Activated naive CD4-positive, alpha-beta T cell treated with Interleukin-2 at 50 U/mL for 16 hours (primary cell): ENCODE results near the gene CORO6.

Source experiments
- DNase-seq: peaks from one replicate; pipeline ENCODE4 v3.0.0-alpha.2; 2020

The CORO6 gene

DNA sequence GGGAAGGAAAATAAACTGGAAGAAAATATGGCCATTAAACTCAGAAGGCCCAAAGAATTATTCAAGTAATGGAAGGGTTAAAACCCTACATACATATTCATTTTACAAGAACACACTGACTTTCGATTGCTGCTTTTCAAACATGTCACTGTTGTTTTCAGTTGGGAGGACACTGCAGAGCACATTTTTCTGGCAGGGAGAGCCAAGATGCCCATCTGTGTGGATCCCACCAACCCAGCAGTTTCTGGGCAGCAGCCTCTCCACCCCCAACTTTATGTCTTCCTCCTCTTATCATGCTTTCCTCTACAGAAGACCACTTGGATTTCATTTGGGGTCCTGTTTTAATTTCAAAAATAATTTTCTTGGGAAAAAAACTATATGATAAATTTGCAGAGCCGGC, 7.1 kb upstream of the CORO6 start:
- DNase-seq = no peak

GRCh38 chr17:29628644-29629043, 5.9 kb upstream of the CORO6 start:
- DNase-seq = no peak

DNA sequence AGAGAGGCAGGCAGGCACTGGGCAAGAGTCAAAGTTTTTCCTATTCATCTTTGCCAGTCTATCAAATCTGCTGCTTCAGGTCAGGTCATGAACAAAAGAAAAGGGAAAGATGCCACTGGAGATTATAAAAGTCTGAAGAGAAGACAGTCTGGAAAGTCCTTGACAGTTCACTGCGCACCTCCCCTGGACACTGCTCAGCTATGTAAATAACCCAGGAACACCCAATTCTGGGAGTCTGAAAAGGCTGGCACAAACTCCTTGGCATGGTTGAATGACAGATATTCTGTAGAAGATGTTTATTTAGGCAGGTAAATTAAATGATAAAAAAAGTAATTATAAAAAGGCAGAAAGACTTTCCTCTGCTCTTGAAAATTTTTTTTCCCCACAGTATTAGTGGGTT, 5.2 kb upstream of the CORO6 start:
- DNase-seq = no peak

- no peak for DNase-seq
Observed at GRCh38 chr17:29625037-29625750, 2.5 kb upstream of the CORO6 start.

DNA sequence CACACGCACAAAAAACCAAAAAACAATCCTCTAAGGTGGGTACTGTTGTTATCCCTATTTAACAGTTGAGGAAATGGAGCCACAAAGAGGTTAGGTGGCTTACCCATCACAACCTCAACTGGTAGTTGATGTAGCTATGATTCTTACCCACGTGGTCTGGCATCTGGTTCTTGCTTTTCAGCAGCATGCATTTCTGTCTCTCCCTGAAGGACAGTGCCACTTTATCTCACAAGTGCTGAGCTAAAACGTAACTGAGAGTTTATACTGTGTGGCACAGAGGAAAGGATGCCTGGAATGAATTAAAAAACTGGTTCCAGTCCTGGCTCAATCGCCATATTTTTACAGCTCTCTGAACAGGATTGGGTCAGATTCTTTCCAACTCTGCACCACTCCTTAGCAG, 1.9 kb upstream of the CORO6 start:
- no peak for DNase-seq

DNA sequence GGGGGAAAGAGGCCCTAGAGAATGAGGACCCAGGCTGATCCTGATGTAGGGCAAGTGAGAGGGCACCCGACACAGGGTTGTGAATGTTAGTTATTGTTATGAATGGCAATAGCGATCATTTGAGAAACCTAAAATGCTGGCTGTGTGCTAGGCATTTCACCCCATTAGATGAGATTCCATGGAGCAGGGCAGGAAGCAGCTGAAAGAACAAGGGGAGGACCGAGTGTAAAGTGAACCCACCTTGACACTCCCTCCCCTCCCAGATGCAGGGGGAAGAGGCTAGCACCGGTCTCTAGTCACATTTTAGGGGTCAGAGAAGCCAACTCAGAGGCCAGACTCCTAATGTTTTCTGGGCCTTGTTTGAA, 553 bp upstream of the CORO6 start:
- no peak for DNase-seq

GRCh38 chr17:29621751-29622194, 939 bp downstream of the CORO6 start:
- DNase-seq = no peak

DNA sequence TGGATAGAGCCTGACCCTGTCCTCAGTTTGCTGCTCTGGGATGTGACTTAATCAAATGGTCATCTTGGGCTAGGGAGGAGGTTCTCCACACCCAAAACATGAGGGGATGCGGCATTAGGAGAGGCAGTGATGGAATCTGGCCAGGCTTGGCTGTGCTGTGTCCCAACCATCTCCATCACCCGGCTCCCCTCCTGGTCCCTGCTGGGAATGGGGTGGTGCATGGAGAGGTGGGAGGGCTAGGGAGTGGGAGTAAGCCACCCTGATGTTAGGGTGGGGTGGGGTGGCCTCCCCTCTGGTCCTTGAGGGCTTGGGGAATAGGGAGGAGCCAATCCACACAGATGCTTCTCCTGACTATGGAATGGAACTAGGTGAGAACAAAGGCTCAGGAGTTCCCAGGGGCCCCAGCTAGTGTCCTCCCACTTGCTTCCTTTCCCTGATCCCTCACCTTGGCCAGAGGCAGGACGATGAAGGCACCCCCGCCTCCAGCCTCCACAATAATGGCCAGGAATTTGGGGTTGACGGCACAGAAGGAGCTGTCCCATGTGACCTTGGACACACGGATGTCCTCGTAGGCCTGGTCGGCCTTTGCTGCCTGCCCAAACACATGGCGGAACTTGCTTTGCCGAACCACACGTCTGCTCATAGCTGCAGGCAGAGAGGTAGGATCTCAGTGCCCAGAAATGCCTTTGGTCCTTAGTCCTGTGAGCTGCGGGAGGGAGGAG, 1.8 kb downstream of the CORO6 start:
- DNase-seq = no peak

DNA sequence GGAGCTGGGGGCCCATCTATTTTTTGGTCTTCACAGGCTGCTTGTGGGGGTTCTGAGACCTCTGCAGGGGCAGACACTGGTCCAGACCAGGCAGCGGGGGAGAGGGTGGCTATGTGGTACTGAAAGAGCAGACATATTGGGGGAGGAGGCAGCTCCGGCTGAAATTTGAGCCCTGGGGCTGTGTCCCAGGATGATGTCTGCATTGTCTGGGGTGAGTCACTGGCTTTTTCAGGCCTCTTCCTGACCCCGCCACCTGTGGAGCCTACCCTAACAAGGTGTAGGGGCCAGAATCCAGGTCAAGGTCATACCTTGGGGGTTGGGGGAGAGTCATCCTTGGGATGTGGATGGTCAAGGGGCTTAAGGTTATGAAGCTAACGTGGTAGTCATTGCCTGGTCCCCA, 2.4 kb downstream of the CORO6 start:
- DNase-seq = no peak

DNA sequence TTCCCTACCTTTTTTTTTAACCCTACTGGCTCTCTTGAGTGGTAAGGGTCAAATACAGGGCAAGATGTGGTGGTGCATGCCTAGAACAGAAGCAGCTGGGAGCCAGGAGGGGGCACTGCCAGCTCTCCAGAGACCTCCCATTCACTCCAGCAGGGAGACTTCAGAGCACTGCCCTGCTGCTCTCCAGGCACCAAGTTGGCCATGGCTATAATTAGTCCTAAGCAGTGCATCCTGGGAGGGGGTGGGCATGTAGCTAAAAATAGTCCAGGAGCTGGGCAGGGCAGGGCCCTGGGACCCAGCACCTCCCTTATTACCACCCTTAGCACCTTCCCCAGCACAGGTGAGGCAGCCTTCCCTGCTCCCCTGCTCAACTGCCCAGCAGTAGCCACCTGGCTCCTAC, 3.5 kb downstream of the CORO6 start:
- DNase-seq = no peak

- no peak for DNase-seq
Observed at GRCh38 chr17:29618272-29619065, 4.2 kb downstream of the CORO6 start.

- DNase-seq = peak; percentile 89
Observed at GRCh38 chr17:29617481-29618271, 5.0 kb downstream of the CORO6 start.

- DNase-seq = peak; percentile 94
Observed at GRCh38 chr17:29617125-29617480, 5.6 kb downstream of the CORO6 start.

DNA sequence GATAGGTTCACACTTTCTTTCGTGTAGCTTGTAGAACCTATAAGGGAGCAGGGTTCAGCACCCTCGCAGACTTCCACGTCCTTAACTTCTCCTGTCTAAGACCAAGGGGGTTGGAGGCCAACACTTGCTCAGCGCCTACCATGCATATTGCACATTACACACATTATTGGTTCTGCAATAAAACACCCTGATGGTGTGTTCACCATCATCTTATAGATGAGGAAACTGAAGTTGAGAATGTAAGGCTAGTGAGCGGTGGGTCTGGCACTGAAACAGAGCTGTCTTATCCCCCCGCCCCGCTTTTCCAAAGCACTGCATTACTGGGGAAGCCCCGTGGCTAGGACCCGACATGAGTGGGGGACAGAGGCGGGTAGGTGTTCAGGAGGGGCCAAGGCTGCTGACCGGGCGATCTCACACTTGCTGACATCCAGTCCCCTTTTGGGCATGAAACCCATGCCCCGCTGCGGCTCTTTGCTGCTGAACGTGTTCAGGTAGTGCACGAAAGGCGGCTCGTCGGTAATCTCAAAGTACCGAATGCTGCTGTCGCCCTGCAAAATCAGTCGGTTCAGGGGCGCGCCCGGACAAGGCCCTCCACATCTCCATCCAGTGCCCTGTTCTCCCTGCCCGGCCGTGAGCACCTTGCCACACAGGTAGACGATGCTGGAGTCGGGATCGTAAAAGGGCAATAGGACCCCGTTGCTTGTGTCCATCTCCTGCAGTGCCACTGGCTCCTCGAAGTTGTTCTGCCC, 6.2 kb downstream of the CORO6 start:
- DNase-seq = no peak

GRCh38 chr17:29615492-29616299, 7.0 kb downstream of the CORO6 start:
- peak; percentile 88 for DNase-seq

- peak; percentile 67 for DNase-seq
Observed at GRCh38 chr17:29615048-29615385, 7.7 kb downstream of the CORO6 start.

DNA sequence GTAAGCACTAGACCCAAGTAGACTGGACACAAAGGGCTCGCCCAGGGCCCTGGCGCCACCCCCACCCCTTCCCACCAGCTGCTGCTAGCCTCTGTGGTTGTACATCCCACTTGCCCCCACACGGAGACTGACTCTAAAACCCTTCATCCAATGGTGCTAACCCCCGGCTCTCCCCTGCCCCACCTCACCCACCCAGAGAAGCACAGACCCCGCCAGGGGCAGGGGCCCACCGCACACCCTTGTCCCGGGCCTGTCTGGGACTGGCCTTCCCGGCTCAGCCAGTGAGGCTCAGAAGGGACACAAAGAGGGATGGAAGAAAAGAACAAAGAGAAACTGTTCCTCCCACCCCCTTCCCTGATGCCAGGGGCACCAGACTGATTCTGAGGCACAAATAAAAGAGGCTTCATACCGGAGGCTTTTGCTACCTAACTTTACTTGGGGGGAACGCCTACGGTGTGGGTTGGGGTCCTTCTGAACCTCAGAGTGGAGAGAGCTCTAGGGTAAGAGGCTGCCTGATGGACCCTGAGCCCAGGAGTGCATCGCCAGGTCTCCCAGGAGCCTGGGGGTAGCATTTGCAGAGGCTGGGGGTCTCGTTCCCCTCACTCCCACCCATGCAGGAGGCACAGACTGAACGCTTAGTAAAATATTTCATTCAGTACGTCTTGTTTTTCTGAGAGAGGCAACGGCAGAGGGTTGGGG, 8.2 kb downstream of the CORO6 start:
- DNase-seq = no peak

- DNase-seq = no peak
Observed at GRCh38 chr17:29613856-29614255, 8.9 kb downstream of the CORO6 start.

- DNase-seq = peak; percentile 96
Observed at GRCh38 chr17:29613352-29613837, 9.3 kb downstream of the CORO6 start.

- no peak for DNase-seq
Observed at GRCh38 chr17:29612404-29613280, 10.1 kb downstream of the CORO6 start.
